ENCODE data around the gene TGFBR1.
"Not testable (repeated sequence)": the region's sequence is repeated elsewhere in the genome, so short reads cannot be mapped to it uniquely, and the experiment has no call there.

Gene TGFBR1

DNA sequence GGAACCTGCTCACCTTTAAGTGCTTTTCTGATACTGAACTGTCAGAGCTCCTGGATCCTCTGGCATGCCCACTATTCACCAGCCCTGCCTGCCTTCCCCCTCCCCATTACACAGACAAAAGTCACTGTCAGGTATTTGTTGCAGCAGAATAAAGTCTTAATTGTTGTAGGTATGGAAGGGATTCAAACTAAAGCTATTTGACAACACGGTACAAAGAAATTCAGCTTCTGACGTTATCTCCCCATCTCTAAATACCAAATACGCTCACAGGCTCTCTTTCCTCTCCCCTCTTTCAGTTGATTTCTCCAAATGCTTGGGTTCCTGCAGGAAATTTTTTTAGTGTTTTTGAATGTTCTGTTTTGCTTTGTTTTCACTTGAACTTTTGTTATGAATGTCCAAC is 9.3 kb upstream of the TGFBR1 start:
- no peak for ATAC-seq
- TF ChIP-seq CSDC2 (CRISPR knock-in tag; IDR thresholded peaks at IDR 0.05): no peak
- no peak for TF ChIP-seq BACH2 (CRISPR knock-in tag; IDR thresholded peaks at IDR 0.05; ENCODE audit: borderline replicate concordance)
- TF ChIP-seq SNAI2 (CRISPR knock-in tag; IDR thresholded peaks at IDR 0.05): no peak
- no peak for TF ChIP-seq TCF4 (CRISPR knock-in tag; IDR thresholded peaks at IDR 0.05; ENCODE audit: borderline replicate concordance)
- no peak for TF ChIP-seq GLIS3 (CRISPR knock-in tag; IDR thresholded peaks at IDR 0.05)
- no peak for TF ChIP-seq RARB (CRISPR knock-in tag; IDR thresholded peaks at IDR 0.05)
- TF ChIP-seq ARNTL (CRISPR knock-in tag; IDR thresholded peaks at IDR 0.05; ENCODE audit: borderline replicate concordance, low read depth): no peak
- TF ChIP-seq ESRRG (CRISPR knock-in tag; IDR thresholded peaks at IDR 0.05): no peak
- TF ChIP-seq ZNF70 (CRISPR knock-in tag; IDR thresholded peaks at IDR 0.05): no peak
- no peak for TF ChIP-seq ZNF565 (CRISPR knock-in tag; conservative IDR thresholded peaks at IDR 0.05; ENCODE audit: low read depth)
- TF ChIP-seq, protein P1, sequence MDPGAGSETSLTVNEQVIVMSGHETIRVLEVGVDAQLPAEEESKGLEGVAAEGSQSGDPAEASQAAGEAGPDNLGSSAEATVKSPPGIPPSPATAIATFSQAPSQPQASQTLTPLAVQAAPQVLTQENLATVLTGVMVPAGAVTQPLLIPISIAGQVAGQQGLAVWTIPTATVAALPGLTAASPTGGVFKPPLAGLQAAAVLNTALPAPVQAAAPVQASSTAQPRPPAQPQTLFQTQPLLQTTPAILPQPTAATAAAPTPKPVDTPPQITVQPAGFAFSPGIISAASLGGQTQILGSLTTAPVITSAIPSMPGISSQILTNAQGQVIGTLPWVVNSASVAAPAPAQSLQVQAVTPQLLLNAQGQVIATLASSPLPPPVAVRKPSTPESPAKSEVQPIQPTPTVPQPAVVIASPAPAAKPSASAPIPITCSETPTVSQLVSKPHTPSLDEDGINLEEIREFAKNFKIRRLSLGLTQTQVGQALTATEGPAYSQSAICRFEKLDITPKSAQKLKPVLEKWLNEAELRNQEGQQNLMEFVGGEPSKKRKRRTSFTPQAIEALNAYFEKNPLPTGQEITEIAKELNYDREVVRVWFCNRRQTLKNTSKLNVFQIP (CRISPR knock-in tag; IDR thresholded peaks at IDR 0.05; ENCODE audit: borderline replicate concordance, low read depth): no peak
- no peak for TF ChIP-seq TOX (CRISPR knock-in tag; IDR thresholded peaks at IDR 0.05; ENCODE audit: borderline replicate concordance)
- no peak for TF ChIP-seq OSR1 (CRISPR knock-in tag; IDR thresholded peaks at IDR 0.05)
- TF ChIP-seq ZFP3 (CRISPR knock-in tag; IDR thresholded peaks at IDR 0.05): no peak

DNA sequence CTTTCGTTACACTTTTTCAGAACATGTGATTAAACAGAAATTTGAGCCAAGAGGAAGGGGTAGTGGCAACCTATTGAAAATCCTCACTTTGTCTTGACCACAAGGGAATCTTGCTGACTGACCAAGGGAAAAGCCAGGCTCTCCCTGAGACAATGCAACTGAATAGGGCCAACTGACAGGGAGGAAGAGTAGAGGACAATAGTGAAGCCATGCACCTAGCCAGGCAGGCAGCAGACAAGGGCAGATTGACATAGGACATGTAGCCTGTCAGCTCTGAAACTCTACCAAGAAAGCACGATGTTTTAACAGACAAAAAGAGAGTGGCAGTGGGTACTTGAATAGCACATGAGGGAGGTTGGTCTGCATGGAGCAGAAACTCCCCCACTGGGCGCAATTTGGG is 8.5 kb upstream of the TGFBR1 start:
- ATAC-seq: no peak
- TF ChIP-seq ZFP30 (CRISPR knock-in tag; IDR thresholded peaks at IDR 0.05) (no peak), ZC3H10 (CRISPR knock-in tag; IDR thresholded peaks at IDR 0.05) (no peak), TCF4 (CRISPR knock-in tag; IDR thresholded peaks at IDR 0.05; ENCODE audit: borderline replicate concordance) (no peak), ZNF70 (CRISPR knock-in tag; IDR thresholded peaks at IDR 0.05) (no peak)

- ATAC-seq: not testable (repeated sequence)
Measured at GRCh38 chr9:99099806-99100585, 4.9 kb upstream of the TGFBR1 start.

- TF ChIP-seq ARNTL (CRISPR knock-in tag; IDR thresholded peaks at IDR 0.05; ENCODE audit: borderline replicate concordance, low read depth) (no peak), ZFP3 (CRISPR knock-in tag; IDR thresholded peaks at IDR 0.05) (no peak), ZC3H10 (CRISPR knock-in tag; IDR thresholded peaks at IDR 0.05) (no peak), ZNF8 (CRISPR knock-in tag; IDR thresholded peaks at IDR 0.05) (no peak), CSDC2 (CRISPR knock-in tag; IDR thresholded peaks at IDR 0.05) (no peak), TOX (CRISPR knock-in tag; IDR thresholded peaks at IDR 0.05; ENCODE audit: borderline replicate concordance) (no peak)
- TF ChIP-seq, protein P2, sequence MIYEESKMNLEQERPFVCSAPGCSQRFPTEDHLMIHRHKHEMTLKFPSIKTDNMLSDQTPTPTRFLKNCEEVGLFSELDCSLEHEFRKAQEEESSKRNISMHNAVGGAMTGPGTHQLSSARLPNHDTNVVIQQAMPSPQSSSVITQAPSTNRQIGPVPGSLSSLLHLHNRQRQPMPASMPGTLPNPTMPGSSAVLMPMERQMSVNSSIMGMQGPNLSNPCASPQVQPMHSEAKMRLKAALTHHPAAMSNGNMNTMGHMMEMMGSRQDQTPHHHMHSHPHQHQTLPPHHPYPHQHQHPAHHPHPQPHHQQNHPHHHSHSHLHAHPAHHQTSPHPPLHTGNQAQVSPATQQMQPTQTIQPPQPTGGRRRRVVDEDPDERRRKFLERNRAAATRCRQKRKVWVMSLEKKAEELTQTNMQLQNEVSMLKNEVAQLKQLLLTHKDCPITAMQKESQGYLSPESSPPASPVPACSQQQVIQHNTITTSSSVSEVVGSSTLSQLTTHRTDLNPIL (CRISPR knock-in tag; IDR thresholded peaks at IDR 0.05; ENCODE audit: low read depth): no peak
- TF ChIP-seq, protein P3, sequence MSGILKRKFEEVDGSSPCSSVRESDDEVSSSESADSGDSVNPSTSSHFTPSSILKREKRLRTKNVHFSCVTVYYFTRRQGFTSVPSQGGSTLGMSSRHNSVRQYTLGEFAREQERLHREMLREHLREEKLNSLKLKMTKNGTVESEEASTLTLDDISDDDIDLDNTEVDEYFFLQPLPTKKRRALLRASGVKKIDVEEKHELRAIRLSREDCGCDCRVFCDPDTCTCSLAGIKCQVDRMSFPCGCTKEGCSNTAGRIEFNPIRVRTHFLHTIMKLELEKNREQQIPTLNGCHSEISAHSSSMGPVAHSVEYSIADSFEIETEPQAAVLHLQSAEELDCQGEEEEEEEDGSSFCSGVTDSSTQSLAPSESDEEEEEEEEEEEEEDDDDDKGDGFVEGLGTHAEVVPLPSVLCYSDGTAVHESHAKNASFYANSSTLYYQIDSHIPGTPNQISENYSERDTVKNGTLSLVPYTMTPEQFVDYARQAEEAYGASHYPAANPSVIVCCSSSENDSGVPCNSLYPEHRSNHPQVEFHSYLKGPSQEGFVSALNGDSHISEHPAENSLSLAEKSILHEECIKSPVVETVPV (CRISPR knock-in tag; IDR thresholded peaks at IDR 0.05): no peak
- no peak for ATAC-seq
Measured at GRCh38 chr9:99101271-99101670, 3.6 kb upstream of the TGFBR1 start.

GRCh38 chr9:99101812-99102211 is 3.1 kb upstream of the TGFBR1 start:
- no peak for ATAC-seq
- TF ChIP-seq, protein P2 (CRISPR knock-in tag; IDR thresholded peaks at IDR 0.05; ENCODE audit: low read depth): no peak
- TF ChIP-seq ZFP3 (CRISPR knock-in tag; IDR thresholded peaks at IDR 0.05) (no peak), TCF4 (CRISPR knock-in tag; IDR thresholded peaks at IDR 0.05; ENCODE audit: borderline replicate concordance) (no peak), ZC3H10 (CRISPR knock-in tag; IDR thresholded peaks at IDR 0.05) (no peak), OSR1 (CRISPR knock-in tag; IDR thresholded peaks at IDR 0.05) (no peak), ISL1 (CRISPR knock-in tag; IDR thresholded peaks at IDR 0.05) (no peak), ZNF70 (CRISPR knock-in tag; IDR thresholded peaks at IDR 0.05) (no peak), BACH2 (CRISPR knock-in tag; IDR thresholded peaks at IDR 0.05; ENCODE audit: borderline replicate concordance) (no peak), GLIS3 (CRISPR knock-in tag; IDR thresholded peaks at IDR 0.05) (no peak), CSDC2 (CRISPR knock-in tag; IDR thresholded peaks at IDR 0.05) (no peak), SNAI2 (CRISPR knock-in tag; IDR thresholded peaks at IDR 0.05) (no peak), TOX (CRISPR knock-in tag; IDR thresholded peaks at IDR 0.05; ENCODE audit: borderline replicate concordance) (no peak)
- TF ChIP-seq, protein P3 (CRISPR knock-in tag; IDR thresholded peaks at IDR 0.05): no peak
- TF ChIP-seq, protein P4, sequence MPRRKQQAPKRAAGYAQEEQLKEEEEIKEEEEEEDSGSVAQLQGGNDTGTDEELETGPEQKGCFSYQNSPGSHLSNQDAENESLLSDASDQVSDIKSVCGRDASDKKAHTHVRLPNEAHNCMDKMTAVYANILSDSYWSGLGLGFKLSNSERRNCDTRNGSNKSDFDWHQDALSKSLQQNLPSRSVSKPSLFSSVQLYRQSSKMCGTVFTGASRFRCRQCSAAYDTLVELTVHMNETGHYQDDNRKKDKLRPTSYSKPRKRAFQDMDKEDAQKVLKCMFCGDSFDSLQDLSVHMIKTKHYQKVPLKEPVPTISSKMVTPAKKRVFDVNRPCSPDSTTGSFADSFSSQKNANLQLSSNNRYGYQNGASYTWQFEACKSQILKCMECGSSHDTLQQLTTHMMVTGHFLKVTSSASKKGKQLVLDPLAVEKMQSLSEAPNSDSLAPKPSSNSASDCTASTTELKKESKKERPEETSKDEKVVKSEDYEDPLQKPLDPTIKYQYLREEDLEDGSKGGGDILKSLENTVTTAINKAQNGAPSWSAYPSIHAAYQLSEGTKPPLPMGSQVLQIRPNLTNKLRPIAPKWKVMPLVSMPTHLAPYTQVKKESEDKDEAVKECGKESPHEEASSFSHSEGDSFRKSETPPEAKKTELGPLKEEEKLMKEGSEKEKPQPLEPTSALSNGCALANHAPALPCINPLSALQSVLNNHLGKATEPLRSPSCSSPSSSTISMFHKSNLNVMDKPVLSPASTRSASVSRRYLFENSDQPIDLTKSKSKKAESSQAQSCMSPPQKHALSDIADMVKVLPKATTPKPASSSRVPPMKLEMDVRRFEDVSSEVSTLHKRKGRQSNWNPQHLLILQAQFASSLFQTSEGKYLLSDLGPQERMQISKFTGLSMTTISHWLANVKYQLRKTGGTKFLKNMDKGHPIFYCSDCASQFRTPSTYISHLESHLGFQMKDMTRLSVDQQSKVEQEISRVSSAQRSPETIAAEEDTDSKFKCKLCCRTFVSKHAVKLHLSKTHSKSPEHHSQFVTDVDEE (CRISPR knock-in tag; IDR thresholded peaks at IDR 0.05): no peak

Data from SK-N-SH treated with all-trans-retinoic acid at 6 μM for 48 hours (cell line).